Measurements from ENCODE around the gene SLC66A2. TPM values are rescaled to one million over a fixed set of nuclear protein-coding genes. Genes with fewer than 3 reads are reported as not detected.
A peak's percentile ranks its signal among the peaks of the same experiment; 100 is the strongest.

Gene SLC66A2
- total RNA-seq, 2 donors from 2014 or later: 74.9 to 88.0 TPM

DNA sequence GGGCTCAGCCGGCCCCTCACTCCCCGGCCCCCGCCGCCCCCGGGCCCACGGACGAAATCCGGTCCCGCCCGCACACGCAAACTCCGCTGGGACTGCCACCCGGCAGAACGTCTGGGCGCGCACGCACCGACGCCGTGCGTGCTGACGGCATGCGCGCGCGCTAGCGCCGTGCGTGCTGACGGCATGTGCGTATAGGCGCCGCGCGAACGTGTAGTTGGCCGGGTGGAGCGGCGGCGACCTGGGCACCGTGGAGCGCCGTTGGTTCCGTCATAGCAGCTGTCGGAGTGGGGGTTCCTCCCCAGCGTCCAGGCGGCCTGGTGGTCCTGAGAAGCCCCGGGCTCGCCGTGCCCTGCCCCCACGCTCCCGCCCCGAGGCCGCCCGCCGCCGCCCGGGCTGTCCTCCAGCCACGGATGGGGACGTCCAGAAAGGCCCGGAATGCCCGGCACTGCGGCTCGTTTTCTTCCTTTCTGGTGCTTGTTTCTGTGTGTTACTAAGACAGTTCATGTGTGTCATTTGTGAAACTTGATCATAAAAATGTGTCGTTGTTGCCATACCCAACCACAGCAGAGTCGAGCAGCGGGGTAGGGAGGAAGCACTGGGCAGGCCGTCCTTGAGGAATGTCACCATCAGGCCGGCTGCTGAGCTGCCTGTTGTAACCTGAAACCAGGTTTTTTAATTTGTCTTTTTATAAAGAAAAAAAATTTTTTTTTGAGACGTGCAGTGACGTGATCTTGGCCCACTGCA is 37.2 kb upstream of the SLC66A2 start, which contains the start of gene TXNL4A:
Gene TXNL4A (minus strand): TSS at position 113 of the 744 bp plus-strand sequence. CDS start 171 bp downstream, outside the sequence.
- Histone ChIP-seq H3K9ac (ENCODE audit: low read depth in 2 of 2, low read length in 2 of 2) (peak within 1 kb of the TSS; percentile 92 to 94), H3K9me3 (no peaks in the 10 kb centered on the region), H3K27me3 (no peaks in the 10 kb centered on the region), H3K4me1 (peaks cover 14% of the 10 kb centered on the region), H3K36me3 (no peaks in the 10 kb centered on the region), H3K27ac (peak within 1 kb of the TSS; percentile 85), H3K4me3 (peak within 1 kb of the TSS; percentile 89)
- TF ChIP-seq, protein P1, sequence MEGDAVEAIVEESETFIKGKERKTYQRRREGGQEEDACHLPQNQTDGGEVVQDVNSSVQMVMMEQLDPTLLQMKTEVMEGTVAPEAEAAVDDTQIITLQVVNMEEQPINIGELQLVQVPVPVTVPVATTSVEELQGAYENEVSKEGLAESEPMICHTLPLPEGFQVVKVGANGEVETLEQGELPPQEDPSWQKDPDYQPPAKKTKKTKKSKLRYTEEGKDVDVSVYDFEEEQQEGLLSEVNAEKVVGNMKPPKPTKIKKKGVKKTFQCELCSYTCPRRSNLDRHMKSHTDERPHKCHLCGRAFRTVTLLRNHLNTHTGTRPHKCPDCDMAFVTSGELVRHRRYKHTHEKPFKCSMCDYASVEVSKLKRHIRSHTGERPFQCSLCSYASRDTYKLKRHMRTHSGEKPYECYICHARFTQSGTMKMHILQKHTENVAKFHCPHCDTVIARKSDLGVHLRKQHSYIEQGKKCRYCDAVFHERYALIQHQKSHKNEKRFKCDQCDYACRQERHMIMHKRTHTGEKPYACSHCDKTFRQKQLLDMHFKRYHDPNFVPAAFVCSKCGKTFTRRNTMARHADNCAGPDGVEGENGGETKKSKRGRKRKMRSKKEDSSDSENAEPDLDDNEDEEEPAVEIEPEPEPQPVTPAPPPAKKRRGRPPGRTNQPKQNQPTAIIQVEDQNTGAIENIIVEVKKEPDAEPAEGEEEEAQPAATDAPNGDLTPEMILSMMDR (IDR thresholded peaks at IDR 0.05): no peak
- DNase-seq: peak; percentile 85
- intact Hi-C loops (cut with DNase I): loop anchor here (10.0 kb wide), 1 partner anchor 54 kb away; no protein-coding TSS in a partner anchor

DNA sequence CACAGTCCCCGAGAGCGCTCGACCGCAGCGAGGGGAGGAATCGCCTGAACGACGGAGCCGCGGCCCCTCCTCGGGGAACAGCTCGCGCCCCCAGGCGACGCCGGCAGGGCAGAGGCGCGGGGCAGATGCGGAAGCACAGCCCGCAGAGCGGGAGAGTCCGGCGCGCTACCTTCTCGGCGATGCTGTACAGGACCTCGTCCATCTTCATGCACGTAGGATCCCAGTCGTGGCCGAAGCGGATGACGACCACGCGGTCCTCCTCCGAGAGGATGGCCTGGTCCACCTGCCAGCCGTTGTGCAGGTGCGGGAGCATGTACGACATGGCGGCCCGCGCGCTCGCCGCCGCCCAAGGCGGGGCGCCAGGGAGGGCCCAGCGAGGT is 36.6 kb upstream of the SLC66A2 start:
- Histone ChIP-seq H3K9me3 (no peaks in the 10 kb centered on the region), H3K4me1 (peaks cover 14% of the 10 kb centered on the region), H3K36me3 (no peaks in the 10 kb centered on the region), H3K27ac (peak overlapping the region; percentile 85), H3K4me3 (peak overlapping the region; percentile 89), H3K27me3 (no peaks in the 10 kb centered on the region), H3K9ac (ENCODE audit: low read depth in 2 of 2, low read length in 2 of 2) (peak overlapping the region; percentile 92 to 94)
- TF ChIP-seq, protein P1 (IDR thresholded peaks at IDR 0.05): no peak
- peak; percentile 67 for DNase-seq
- intact Hi-C loops (cut with DNase I): loop anchor here (10.0 kb wide), 1 partner anchor 53 kb away; no protein-coding TSS in a partner anchor

GRCh38 chr18:79987566-79987965 is 36.1 kb upstream of the SLC66A2 start:
- no peaks in the 10 kb centered on the region for H3K36me3 ChIP-seq
- DNase-seq: no peak
- TF ChIP-seq, protein P1 (IDR thresholded peaks at IDR 0.05): no peak
- intact Hi-C loops (cut with DNase I): loop anchor here (10.0 kb wide), 1 partner anchor 53 kb away; no protein-coding TSS in a partner anchor
- H3K27me3 ChIP-seq: no peaks in the 10 kb centered on the region
- H3K4me1 ChIP-seq: peaks cover 14% of the 10 kb centered on the region
- H3K4me3 ChIP-seq: peak overlapping the region; percentile 89
- H3K9ac ChIP-seq (ENCODE audit: low read depth in 2 of 2, low read length in 2 of 2): peak overlapping the region; percentile 92 to 94
- H3K27ac ChIP-seq: peak overlapping the region; percentile 85
- no peaks in the 10 kb centered on the region for H3K9me3 ChIP-seq

- intact Hi-C loops (cut with DNase I): loop anchor here (10.0 kb wide), 1 partner anchor 52 kb away; no protein-coding TSS in a partner anchor
- H3K36me3 ChIP-seq: no peaks in the 10 kb centered on the region
- no peaks in the 10 kb centered on the region for H3K27me3 ChIP-seq
- TF ChIP-seq, protein P1 (IDR thresholded peaks at IDR 0.05): no peak
- peak overlapping the region in 1 of 2 donors; percentile 94 for H3K9ac ChIP-seq (ENCODE audit: low read depth in 2 of 2, low read length in 2 of 2)
- H3K27ac ChIP-seq: no peak overlapping the region
- H3K4me1 ChIP-seq: peaks cover 14% of the 10 kb centered on the region
- no peaks in the 10 kb centered on the region for H3K9me3 ChIP-seq
- DNase-seq: no peak
- peak overlapping the region; percentile 89 for H3K4me3 ChIP-seq
Observed at GRCh38 chr18:79986726-79987125, 35.3 kb upstream of the SLC66A2 start.

DNA sequence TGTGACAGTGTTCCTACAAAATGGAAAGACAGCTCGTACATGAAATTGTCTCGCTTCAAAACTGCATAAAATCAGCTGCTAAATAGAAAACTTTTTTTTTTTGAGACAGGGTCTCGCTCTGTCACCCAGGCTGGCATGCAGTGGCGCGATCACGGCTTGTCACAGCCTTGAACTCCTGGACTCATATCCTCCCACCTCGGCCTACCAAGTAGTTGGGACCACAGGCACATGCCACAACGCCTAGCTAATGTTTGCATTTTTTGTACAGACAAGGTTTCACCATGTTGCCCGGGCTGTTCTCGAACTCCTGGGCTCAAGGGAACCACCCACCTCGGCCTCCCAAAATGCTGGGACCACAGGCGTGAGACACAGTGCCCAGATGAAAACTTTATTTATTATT is 33.7 kb upstream of the SLC66A2 start:
- TF ChIP-seq, protein P1 (IDR thresholded peaks at IDR 0.05): no peak
- H3K27me3 ChIP-seq: no peaks in the 10 kb centered on the region
- no peaks in the 10 kb centered on the region for H3K36me3 ChIP-seq
- no peaks in the 10 kb centered on the region for H3K9me3 ChIP-seq
- intact Hi-C loops (cut with DNase I): loop anchor here (10.0 kb wide), 1 partner anchor 50 kb away; no protein-coding TSS in a partner anchor
- H3K9ac ChIP-seq (ENCODE audit: low read depth in 2 of 2, low read length in 2 of 2): no peak overlapping the region
- no peak for DNase-seq
- peaks cover 14% of the 10 kb centered on the region for H3K4me1 ChIP-seq
- no peak overlapping the region for H3K4me3 ChIP-seq
- no peak overlapping the region for H3K27ac ChIP-seq

All from colonic mucosa (tissue), 4 donors.